SHP77 (cell line): Measurements from ENCODE around the gene TM9SF1.

ENCODE experiments used
- DNase-seq, 2 experiments: peaks; one replicate each; lab custom pipeline; 2025; lab: John Stamatoyannopoulos, UW

Gene TM9SF1

GRCh38 chr14:24197056-24197450 is 1.8 kb upstream of the TM9SF1 start:
- DNase-seq = no peak

- DNase-seq = peak; percentile 12 to 25
Measured at GRCh38 chr14:24196071-24197055, 1.1 kb upstream of the TM9SF1 start.

GRCh38 chr14:24194873-24195185 is 412 bp downstream of the TM9SF1 start:
- DNase-seq = no peak

GRCh38 chr14:24194186-24194872 is 912 bp downstream of the TM9SF1 start:
- DNase-seq = no peak

GRCh38 chr14:24192933-24193332 is 2.3 kb downstream of the TM9SF1 start:
- DNase-seq = no peak

GRCh38 chr14:24190416-24190815 is 4.8 kb downstream of the TM9SF1 start:
- no peak for DNase-seq

- no peak for DNase-seq
Measured at GRCh38 chr14:24189460-24189859, 5.8 kb downstream of the TM9SF1 start.

- no peak for DNase-seq
Measured at GRCh38 chr14:24189059-24189375, 6.2 kb downstream of the TM9SF1 start.

GRCh38 chr14:24188251-24189058 is 6.8 kb downstream of the TM9SF1 start, which contains the start of gene IPO4:
Gene IPO4 (minus strand): TSS chr14:24188816. CDS start chr14:24188787, 29 bp downstream.
- peak; percentile 99 for DNase-seq

GRCh38 chr14:24187539-24187915 is 7.7 kb downstream of the TM9SF1 start:
- no peak for DNase-seq

GRCh38 chr14:24186831-24187538 is 8.3 kb downstream of the TM9SF1 start:
- DNase-seq = no peak

- no peak for DNase-seq
Measured at GRCh38 chr14:24185741-24186140, 9.5 kb downstream of the TM9SF1 start.

- no peak for DNase-seq
Measured at GRCh38 chr14:24185026-24185425, 10.2 kb downstream of the TM9SF1 start.

GRCh38 chr14:24184104-24184970 is 10.9 kb downstream of the TM9SF1 start:
- DNase-seq = no peak

- DNase-seq = no peak
Measured at GRCh38 chr14:24183014-24183481, 12.2 kb downstream of the TM9SF1 start.

- DNase-seq = no peak
Measured at GRCh38 chr14:24182110-24182882, 12.9 kb downstream of the TM9SF1 start.

- no peak for DNase-seq
Measured at GRCh38 chr14:24181371-24182077, 13.7 kb downstream of the TM9SF1 start.

- DNase-seq = no peak
Measured at GRCh38 chr14:24179961-24180796, 15.1 kb downstream of the TM9SF1 start.
